Hindlimb muscle (tissue), 1 donor: ENCODE data around the gene FOXP1. TPM values are rescaled to one million over a fixed set of nuclear protein-coding genes. Genes with fewer than 3 reads are reported as not detected.
A peak's percentile ranks its signal among the peaks of the same experiment; 100 is the strongest.

ENCODE experiments used
- DNase-seq: peaks from one replicate; pipeline ENCODE4 v3.0.0-alpha.2; 2013
- polyA plus RNA-seq: library from polyadenylated mRNA; unstranded; fragments of 120-200 nt; gene quantifications from one replicate; pipeline ENCODE4 v1.2.1, GENCODE V29; 2013; ENCODE audit not compliant: insufficient read length

The FOXP1 gene
- polyA plus RNA-seq, 1 donor, result 18.2 TPM

DNA sequence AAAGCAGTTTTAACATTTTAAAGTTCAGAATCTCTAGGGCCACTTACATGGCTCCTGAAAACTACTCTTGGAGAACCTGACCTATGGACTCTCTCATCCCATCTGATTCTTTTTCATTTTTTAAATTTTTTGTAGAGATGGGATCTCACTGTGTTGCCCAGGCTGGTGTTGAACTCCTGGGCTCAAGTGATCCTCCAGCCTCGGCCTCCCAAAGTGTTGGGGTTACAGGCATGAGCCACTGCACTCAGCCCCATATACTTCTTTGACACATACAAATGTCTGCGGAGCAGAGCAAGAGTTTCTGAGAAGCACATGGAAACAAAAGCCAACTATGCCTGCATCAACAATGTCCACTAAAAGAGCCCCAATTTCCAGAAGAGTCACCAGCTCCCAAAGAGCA is 189.8 kb downstream of the FOXP1 start:
- no peak for DNase-seq

DNA sequence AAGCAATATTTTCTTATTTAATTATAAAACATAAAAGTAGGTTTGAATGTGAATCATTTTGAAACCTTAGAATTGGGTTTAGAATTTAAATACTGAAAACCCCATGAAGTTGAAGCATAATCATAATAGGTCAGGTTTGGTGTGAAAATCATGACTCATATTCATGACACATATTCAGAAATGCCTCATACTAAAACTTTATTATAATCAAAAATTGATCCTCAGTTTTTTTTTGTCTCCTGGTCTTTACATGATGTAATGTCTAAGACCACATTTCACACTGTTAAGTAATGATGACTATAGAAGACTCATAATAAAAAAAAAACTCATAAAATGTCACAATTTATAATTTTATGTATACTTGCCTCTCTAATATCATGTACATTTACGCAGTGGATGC is 190.4 kb downstream of the FOXP1 start:
- no peak for DNase-seq

DNA sequence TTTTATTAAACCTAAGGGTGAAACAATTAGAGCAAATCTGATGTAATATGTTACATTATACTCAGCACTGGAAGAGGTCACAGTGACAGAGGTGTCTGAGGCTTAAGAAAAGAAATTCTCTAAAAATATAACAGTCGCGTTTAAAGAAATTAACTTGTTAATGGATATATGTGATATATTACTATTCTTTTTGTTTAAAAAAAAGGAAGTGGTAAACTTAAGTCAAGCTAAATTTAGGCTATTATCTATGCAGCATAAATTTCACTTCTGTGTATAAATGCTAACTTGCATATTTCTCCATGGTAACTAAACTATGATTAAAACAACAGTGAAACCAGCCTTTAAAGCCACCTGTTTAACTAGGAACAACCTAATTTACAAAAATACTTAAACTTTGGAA is 191.3 kb downstream of the FOXP1 start:
- DNase-seq, result no peak

DNA sequence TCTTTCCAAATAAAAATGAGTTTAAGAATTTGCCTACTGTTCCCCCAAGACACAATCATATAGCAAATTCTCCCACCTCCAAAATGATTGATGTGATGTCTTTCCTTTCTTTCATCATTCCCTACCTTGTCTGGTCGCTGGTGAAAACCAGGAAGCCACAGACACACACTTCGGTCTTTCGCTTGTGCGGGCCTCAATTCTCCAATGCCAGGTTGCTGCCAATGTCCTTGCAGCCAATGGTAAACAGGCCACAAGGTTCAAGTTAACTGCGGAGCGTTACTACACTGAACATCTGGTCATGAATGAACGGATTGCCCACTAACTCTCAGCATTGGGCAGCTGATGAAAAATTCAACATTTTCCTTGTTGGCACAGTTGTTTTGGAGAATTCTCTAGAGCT is 192.2 kb downstream of the FOXP1 start:
- no peak for DNase-seq

DNA sequence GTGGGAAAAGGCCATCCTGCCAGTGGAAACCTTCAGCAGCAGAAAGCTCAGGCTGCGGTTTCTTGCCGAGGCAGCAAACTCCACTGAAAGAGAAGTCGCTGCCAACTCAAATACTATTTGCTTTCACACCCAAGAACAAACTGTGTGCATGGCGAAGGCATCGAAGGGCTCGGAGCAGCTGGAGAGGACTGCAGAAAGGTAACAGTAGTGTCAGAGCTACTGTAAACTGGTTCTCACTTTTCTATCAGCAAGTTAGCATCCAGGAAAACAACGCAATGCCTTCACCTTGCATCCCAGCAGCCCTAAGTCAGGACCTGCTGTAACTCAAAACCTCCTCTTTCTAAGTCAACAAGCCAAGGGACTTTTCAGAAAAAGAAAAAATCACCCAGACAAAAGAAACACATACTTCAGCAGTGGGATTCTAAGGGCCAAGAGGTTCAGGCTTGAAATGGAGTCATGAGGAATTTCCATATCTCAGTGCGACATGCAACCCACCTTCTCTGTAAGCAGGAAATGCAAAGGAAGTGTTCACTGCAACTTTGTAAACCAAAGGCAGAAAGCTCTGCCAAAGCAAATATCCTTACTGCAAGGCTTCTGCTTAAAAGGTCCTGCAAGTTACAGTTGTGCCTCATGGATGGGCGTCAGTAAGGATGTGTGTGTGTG is 193.5 kb downstream of the FOXP1 start:
- DNase-seq, result peak; percentile 46

DNA sequence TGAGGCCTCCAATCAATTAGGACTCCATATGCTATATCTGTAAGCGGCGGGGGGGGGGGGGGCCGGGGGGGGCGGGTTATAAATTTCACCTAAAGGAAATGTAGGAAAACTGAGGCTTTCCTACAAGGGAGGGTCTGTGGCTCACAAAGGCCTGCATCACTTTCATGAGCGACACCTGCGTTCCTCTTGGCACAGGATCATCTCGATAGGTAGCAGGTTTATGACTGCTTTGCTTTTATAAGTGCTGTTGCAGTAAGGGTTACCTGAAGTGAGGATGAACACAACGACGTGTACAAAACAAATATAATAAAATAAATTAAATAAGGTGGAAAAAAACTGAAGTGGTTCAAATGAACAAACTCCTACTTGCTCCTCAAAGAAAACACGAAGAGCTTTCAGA is 194.3 kb downstream of the FOXP1 start:
- DNase-seq, result no peak

DNA sequence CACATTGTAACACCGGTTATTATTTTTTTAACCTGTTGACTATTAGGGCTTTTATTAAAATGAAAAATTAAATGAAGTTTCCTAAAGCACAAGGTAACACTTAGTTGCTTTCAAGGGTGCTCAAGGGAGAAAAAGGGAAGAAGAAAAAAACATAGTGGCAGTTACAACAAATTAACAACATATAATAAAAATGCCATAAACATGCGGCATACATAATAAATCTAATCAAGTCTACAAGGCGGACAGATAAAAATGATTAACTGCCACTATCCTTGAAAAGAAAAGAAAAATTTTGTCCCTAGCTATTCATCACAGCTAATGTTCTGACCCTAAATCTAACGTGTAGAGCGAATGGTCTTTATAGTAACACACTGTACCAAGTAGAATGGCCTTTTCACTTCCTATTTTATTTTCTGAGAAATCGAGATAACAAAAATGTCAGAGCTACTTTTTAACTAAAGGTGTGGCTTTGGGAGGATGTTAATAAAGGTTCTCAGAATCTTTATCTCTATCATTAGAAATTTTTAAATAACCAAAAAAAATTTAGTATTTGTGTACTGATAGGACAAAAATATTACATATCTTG is 194.9 kb downstream of the FOXP1 start:
- no peak for DNase-seq

DNA sequence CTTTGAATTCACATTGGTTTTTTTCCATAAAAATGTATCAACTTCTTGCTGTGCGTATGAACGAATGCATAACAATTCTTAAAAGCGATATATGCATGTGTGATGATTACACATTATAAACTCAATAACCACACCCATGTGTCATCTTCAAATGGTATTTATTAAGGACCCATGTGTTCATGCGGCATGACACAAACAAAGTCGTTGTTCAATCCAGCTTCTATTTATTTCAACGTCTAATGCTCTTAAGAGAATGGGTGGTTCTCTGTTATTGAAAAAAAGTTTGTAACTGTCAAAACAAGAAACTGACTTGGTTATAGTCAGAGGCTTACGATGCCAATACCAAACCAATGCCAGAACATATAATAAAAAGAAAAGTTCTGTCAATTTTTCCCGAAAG is 195.9 kb downstream of the FOXP1 start:
- DNase-seq, result no peak

DNA sequence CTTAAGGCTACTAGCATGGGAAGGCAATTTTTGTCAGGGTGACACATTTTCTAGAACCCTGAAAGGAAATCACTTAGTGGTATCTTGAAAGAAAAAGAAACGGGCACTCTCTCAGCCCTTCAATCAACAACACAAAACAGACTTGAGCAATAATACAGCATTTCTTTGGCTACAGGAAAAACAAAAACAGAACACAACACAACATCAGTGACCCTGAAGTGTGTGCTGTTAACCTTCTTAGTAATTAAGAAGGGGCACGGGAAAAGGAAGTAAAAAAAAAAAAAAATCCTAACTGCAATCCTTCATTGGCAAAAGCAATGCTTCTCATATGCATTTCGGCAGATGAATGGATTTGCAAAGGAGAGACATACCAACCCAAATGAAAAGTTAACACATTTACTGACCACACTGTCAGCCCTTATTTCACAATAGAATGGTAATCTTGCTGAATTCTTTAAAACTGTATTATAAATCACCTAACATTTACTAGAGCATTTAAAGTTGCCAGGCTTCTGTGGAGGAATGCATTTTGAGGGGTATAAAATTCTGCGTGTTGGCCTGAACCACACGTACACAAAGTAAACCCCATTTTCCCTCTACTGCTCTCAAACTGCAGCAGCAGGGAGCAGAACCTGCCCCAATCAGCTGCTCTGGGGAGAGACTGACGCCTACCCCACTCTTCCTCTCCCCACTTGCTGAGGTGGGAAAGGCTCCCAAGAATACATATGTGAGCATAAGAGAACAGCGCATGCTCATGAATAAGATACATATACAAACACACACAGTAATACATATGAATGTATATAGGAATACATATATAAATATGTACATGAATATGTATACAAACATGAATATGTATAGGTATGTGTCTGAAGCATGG is 198.5 kb downstream of the FOXP1 start:
- DNase-seq, result no peak

DNA sequence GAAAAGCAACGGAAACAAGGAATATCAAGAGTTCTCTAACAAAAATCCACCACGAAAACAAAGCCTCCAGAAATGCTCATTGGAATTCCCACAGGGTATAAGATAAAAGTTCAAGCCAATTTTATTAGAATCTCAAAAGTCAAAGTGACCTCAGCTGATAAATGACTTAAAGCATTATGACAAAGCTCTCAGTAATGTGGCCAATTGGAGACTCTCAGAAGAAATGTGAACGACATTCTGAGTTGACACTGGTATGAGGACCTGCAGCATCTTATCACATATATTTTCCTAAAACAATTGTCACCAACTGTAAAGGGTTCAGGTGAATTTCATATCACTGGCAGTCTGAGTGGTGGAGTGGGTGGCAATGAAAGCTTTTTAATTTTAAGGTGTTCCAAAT is 199.1 kb downstream of the FOXP1 start:
- DNase-seq, result no peak

DNA sequence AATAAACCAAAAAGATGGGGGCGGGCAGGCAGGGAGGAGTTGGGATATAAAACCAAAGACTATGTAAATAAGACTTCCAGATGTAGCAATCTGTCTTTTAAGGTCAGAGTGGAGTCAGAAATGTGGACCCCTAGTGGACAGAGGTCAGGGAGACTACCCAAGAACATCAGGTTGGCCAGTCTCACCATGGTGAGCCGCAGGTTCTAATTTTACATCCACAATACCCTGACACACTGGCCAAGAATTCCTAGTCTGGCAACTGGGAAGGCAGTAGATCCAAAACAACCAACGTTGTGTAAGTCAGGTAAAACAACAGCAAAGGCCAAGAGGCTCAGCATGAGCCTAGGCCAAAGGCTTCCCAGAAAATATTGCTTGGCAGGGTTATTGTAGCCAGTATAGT is 203.4 kb downstream of the FOXP1 start:
- no peak for DNase-seq

DNA sequence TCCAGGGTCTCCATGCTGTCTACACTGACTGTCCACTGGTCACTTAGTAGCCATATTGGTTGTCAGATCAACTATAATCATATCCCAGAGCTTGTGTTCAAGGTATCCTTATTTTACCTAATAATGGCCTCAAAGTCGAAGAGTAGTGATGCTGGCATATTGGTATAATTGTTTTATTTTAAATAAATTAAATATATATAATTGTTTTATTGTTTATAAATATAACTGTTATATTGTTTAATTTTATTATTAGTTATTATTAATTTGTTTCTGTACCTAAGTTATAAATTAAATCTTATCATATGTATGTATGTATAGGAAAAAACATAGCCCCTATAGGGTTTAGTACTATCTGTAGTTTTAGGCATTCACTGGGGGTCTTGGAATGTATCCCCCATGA is 205.0 kb downstream of the FOXP1 start:
- no peak for DNase-seq

DNA sequence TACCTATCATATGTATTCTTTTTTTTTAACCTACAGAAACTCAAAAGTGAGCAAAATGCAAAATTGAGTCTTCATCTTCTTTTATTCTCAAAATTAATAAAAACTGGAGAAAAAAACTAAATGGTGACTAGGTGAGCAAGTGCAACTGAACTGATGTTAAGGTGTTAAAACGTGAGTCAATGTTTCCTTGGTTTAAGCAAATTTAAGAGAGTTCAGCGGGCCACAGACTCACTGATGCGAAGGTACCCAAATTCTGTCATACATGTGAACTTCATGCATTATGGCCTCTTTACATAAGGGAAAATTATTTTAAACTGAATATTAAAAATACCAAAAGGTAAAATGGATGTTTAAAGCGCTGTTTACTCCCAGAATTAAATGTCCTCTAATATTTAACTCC is 206.6 kb downstream of the FOXP1 start:
- DNase-seq, result no peak

DNA sequence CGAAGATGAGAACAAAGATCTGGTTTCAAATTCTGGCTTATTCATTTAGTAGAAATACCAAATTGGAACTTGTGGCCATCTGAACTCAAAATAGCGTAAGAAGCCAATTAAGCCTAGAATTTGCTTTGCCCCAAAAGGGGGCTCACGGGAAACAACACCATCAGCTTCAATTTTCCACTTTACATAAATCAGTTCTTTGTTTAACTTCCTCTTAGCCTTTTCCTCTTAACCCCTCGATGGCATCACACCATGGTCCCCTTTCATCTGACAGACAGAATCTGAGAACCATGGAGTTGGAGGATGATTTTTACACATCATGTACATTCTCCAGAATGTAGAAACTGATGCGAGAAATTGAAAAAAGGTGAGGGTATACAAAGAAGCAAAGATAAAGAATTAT is 207.0 kb downstream of the FOXP1 start:
- no peak for DNase-seq

DNA sequence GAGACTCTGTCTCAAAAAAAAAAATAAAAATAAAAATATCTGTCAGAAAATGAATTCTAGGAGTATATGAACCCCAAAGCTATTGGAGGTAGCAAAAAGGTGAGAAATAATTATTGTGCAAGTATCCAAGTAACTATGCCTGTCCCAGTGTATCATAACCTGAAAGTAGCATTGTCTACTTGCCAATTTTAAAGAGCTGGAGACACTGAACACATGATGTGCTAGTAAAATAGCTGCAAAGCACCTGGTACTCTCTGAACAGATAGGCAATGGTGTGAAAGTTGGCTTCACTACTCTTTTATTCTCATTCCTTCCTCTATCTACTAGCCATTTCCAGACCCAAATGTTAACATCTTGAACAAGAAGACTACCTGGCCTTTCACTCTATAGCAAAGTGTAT is 208.9 kb downstream of the FOXP1 start:
- DNase-seq, result no peak

DNA sequence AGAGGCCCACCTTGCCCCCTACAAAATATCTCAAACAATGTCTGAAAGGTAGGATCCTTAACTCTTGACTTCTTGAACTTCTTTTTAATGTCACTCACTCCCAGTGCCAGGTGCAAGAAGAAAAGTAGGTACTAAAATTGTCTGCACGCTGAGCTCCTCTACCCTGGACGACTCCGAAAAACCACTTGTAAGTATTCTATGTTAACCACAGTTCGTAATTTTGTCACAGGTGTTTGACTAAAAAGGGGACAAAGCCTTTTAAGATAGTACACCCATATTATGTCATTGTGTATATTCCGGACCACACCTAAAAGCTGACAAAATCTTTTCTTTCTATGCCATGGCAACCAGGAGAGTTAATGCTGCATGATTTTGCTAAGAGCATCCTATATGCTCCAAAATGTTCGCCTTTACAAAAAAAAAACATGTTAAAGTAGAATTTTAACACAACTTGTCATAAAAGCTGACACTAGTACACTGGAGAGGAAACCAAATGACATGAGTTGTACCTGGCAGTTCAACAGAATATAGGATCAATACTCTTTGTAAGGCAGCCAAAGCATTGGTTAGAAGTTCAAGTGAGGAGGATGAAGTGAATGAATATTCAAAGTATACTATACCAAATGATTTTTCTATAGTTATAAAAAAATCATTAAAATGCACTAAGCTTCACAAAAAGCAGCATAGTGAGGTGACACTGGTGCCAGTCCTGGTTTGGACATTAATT is 210.5 kb downstream of the FOXP1 start:
- DNase-seq, result no peak

DNA sequence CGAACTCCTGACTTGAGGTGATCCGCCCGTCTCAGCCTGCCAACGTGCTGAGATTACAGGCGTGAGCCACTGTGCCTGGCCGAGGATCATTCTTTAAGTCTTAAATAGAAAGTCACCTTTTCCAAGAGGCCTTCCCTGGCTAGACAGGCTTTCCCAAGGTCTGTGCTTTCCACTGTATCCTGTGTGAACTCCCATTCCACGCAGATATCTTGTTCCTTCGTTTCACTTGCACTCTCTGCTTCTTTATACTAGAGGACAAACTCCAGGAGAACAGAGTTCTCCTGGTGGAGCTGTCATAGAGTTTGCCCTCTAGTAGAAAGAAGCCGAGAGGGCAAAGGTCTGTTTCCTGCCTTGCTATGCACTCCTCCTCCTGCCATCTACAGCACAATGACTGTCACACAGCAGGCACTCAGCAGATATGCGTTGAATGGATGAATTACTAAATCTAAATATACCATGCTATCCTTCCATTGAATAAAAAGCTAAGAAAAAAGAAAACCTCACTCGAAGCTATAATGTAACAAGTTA is 211.2 kb downstream of the FOXP1 start:
- no peak for DNase-seq

DNA sequence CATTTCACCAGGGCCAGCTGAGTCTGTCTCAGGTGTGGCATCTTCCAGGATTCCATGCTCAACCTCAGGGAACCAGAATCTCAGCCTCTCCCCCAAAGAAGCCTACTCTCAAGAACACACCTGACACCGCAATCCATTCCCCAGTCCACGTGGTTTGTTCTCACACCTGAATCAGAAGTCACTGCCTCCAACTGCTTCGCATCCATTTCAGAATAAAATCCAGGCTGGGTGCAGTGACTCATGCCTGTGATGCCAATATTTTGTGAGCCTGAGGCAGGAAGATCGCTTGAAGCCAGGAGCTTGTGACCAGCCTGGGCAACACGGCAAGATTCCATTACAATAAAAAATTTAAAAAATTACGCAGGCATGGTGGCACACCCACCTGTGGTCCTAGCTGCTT is 212.2 kb downstream of the FOXP1 start:
- no peak for DNase-seq

DNA sequence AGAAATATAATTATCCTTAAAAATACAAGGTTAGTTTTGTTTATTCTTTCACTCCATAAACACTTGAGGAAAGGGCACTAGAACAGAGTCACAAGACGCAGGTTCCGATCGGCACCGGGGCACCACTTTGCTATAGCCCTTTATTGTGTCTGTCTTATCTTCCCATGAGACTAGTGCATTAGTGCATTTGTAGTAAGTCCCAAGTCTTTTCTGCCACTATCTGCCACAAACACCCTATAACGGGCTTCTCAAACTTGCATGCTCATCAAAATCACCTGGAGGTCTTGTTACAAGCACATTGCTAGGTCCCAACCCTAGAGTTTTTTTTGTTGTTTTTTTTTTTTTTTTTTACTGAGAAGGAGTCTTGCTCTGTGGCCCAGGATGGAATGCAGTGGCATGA is 213.1 kb downstream of the FOXP1 start:
- DNase-seq, result no peak

DNA sequence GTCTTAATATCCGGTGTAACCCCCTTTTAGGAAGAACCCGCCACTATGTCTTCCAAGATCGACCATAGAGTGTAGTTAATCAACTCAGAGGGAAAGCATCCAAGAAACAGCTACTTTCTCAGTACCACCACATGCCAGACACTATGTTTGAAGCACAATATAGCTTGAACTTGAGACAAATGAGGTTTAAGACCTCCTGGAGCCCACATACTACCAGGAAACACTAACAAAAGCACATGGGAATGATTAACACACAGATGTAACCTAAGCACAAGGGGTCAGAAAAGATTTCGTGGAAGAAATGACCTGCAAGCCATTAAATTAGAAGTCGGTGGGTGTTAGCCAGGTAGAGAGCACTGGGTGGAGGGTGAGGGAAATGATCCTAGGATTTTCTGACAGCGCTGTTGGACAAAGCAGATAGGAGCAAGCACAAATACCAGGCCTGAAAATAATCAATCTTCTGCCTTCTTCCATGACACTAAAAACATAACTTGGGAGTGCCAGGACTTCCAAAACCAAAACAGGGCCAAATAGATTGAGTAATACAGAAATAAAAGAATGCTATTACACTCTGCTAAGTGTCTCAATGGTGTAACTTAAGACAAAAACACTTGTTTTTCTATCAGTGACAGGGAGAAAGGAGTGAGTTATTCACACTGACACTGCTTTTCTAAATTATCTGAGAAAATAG is 213.7 kb downstream of the FOXP1 start:
- DNase-seq, result no peak

DNA sequence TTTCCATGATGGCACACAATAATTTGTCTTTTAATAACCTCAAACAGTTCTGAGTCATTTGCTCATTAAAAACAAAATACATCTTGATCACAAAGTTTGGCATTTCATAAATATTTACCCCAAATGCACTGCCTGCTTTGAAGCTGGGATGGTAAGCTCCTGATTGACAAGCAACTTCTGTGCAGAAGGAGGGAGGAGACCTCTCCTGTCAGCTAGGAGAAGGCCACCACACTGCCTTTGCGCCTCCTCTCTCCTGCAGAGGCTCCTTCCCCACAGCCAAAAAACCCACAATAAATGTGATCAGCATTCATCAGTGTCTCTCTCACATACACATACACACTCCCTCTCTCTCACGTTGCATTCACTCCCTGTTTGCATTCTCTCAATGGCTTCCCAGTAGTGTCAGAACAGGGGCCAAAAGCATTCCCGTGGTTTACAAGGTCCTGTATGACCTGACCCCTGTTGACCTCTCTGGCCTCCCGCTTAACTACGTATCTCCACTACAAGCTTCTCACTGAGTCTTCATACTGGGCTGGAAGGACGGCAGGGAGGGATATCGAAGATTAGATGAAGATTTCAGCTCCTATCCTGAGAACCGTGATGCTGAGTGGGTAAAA is 216.4 kb downstream of the FOXP1 start:
- DNase-seq, result no peak

DNA sequence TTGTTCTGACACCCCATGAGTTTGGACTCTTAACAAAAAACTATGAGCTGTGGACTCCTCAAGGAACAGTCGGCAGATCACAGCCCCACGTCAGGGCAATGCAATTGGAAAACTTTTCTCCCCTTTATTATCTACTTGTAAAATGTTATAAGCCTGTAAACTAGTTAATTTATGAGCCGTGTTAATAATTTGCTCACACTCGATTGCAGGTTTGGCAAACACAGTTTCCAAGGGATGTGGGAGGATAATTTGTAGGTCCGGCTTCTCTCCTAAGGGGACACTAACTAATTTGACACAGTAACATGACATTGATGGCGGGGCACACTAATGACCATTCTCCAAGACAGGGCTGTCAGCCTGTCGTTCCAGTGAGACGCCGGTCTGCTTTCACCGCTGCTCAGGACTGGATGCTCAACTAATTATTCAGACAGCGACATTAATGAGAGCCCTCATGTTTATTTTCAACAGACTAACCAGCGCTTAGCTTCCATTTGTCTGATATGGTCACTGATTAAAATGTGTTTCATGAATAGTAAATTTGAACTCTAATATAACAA is 222.1 kb downstream of the FOXP1 start:
- DNase-seq, result no peak
